H1 (cell line): ENCODE measurements around the gene EXT2. TPM values are rescaled to one million over a fixed set of nuclear protein-coding genes. Genes with fewer than 3 reads are reported as not detected.

ENCODE experiments used
- CTCF ChIA-PET: fragments of 300-600 bp; sonication (Branson Sonifier 250); formaldehyde crosslinking; loops from one replicate; lab custom pipeline; 2021; ENCODE audit not compliant: partially characterized antibody; lab: Charles Lee
- POLR2A ChIA-PET: fragments of 300-600 bp; sonication (Branson Sonifier 250); formaldehyde crosslinking; loops from one replicate; lab custom pipeline; 2021; ENCODE audit warnings: inconsistent platforms; ENCODE audit not compliant: partially characterized antibody; lab: Charles Lee
- DNase-seq, 2 experiments: peaks; one replicate each; pipeline versions ENCODE4 v3.0.0 to v3.0.0-alpha.2; 2010 to 2022; ENCODE audit warnings: low spot score in 2 of 2, low read depth in 1 of 2, mixed read lengths in 1 of 2
- FAIRE-seq: peaks from 2 replicates; lab custom pipeline; 2011; peaks lifted over from hg19 to GRCh38; lab: Jason Lieb, UNC
- H2AFZ ChIP-seq: 2 replicates; pipeline ENCODE4 v1.8.1; 2012; ENCODE audit warnings: low read length, inconsistent platforms
- H2AK5ac ChIP-seq: 2 replicates; pipeline ENCODE4 v1.6.1; 2013; ENCODE audit warnings: low read depth, low read length
- H2BK120ac ChIP-seq: replicated peaks from 2 replicates; pipeline ENCODE3; 2013; ENCODE audit warnings: low read depth, low read length, inconsistent platforms
- H2BK12ac ChIP-seq: 2 replicates; pipeline ENCODE4 v1.6.1; 2013; ENCODE audit warnings: low read depth, low read length
- H2BK15ac ChIP-seq: 2 replicates; pipeline ENCODE4 v1.6.1; 2013; ENCODE audit warnings: low read length
- H2BK20ac ChIP-seq: 2 replicates; pipeline ENCODE4 v1.6.1; 2013; ENCODE audit warnings: low read length
- H2BK5ac ChIP-seq: 2 replicates; pipeline ENCODE4 v1.6.1; 2013; ENCODE audit warnings: low read depth, low read length
- H3K14ac ChIP-seq: 2 replicates; pipeline ENCODE4 v1.6.1; 2013; ENCODE audit warnings: inconsistent platforms; ENCODE audit not compliant: insufficient read length
- H3K18ac ChIP-seq: 2 replicates; pipeline ENCODE4 v1.6.1; 2013; ENCODE audit warnings: low read length; ENCODE audit errors: extremely low read depth
- H3K23ac ChIP-seq: 2 replicates; pipeline ENCODE4 v1.6.1; 2013; ENCODE audit warnings: inconsistent platforms; ENCODE audit not compliant: insufficient read length
- H3K23me2 ChIP-seq: 2 replicates; pipeline ENCODE4 v1.6.1; 2013; ENCODE audit warnings: low read depth, low read length
- H3K27ac ChIP-seq: 2 replicates; pipeline ENCODE4 v1.6.1; 2011; ENCODE audit warnings: low read depth, low read length, inconsistent platforms
- H3K27me3 ChIP-seq, 4 experiments: replicated peaks in 1 of 4; 1 replicate in 1 of 4; 2 replicates in 3 of 4; pipeline versions ENCODE4 v1.6.1 to v1.8.1; 2011 to 2013; ENCODE audit warnings: low read length in 3 of 4, mild to moderate bottlenecking in 3 of 4, inconsistent platforms in 2 of 4, mixed read lengths in 2 of 4, moderate library complexity in 1 of 4; ENCODE audit not compliant: control insufficient read depth in 3 of 4, insufficient read depth in 3 of 4; ENCODE audit errors: extremely low read depth in 1 of 4
- H3K36me3 ChIP-seq, 4 experiments: 2 replicates each; pipeline versions ENCODE4 v1.6.1 to v1.8.1; 2011 to 2013; ENCODE audit warnings: mild to moderate bottlenecking in 4 of 4, low read length in 3 of 4, moderate library complexity in 2 of 4, control low read depth in 1 of 4, inconsistent platforms in 1 of 4; ENCODE audit not compliant: insufficient read depth in 4 of 4, control insufficient read depth in 2 of 4
- H3K4ac ChIP-seq: replicated peaks from 2 replicates; pipeline ENCODE3; 2013; ENCODE audit warnings: low read length, low read depth, mixed read lengths, inconsistent platforms; ENCODE audit not compliant: insufficient read length
- H3K4me1 ChIP-seq, 4 experiments: replicated peaks in 1 of 4; 1 replicate in 1 of 4; 2 replicates in 3 of 4; pipeline versions ENCODE4 v1.6.1 to v1.8.1; 2011 to 2013; ENCODE audit warnings: low read length in 3 of 4, inconsistent platforms in 2 of 4, mixed read lengths in 1 of 4; ENCODE audit not compliant: insufficient read depth in 4 of 4, control insufficient read depth in 3 of 4
- H3K4me2 ChIP-seq, 2 experiments: 2 replicates each; pipeline versions ENCODE4 v1.6.1 to v1.8.1; 2011 to 2013; ENCODE audit warnings: low read depth in 2 of 2, low read length in 2 of 2, control low read depth in 1 of 2, inconsistent platforms in 1 of 2, mild to moderate bottlenecking in 1 of 2; ENCODE audit not compliant: insufficient read depth in 1 of 2
- H3K4me3 ChIP-seq, 4 experiments: fragments of 200-600, 300-600 bp in 1 of 4; sonication (generic), shearing (Covaris generic), sonication (Bioruptor Twin) in 1 of 4; 2 replicates each; pipeline versions ENCODE4 v1.5.1 to v1.8.1; 2011 to 2016; ENCODE audit warnings: low read length in 4 of 4, low read depth in 3 of 4, control low read depth in 2 of 4, inconsistent platforms in 2 of 4, mild to moderate bottlenecking in 2 of 4, mixed read lengths in 1 of 4, moderate library complexity in 1 of 4; ENCODE audit not compliant: insufficient read depth in 2 of 4; ENCODE audit errors: extremely low read depth in 1 of 4
- H3K56ac ChIP-seq: replicated peaks from 2 replicates; pipeline ENCODE3; 2013; ENCODE audit warnings: low read depth, mild to moderate bottlenecking, mixed read lengths, low read length, inconsistent platforms; ENCODE audit not compliant: insufficient read length
- H3K79me1 ChIP-seq: 2 replicates; pipeline ENCODE4 v1.6.1; 2013; ENCODE audit warnings: low read depth, low read length, control low read depth
- H3K79me2 ChIP-seq, 2 experiments: 2 replicates each; pipeline versions ENCODE4 v1.6.1 to v1.8.1; 2012 to 2013; ENCODE audit warnings: low read length in 2 of 2, mild to moderate bottlenecking in 2 of 2, inconsistent platforms in 1 of 2; ENCODE audit not compliant: insufficient read depth in 2 of 2, control insufficient read depth in 1 of 2
- H3K9ac ChIP-seq, 4 experiments: replicated peaks in 1 of 4; 1 replicate in 1 of 4; 2 replicates in 3 of 4; pipeline versions ENCODE4 v1.6.1 to v1.8.1; 2011 to 2013; ENCODE audit warnings: low read depth in 3 of 4, low read length in 3 of 4, control low read depth in 2 of 4, mild to moderate bottlenecking in 2 of 4, moderate library complexity in 2 of 4, inconsistent platforms in 1 of 4; ENCODE audit errors: extremely low read depth in 1 of 4
- H3K9me3 ChIP-seq, 2 experiments: 2 replicates each; pipeline versions ENCODE4 v1.6.1 to v1.8.1; 2012 to 2013; ENCODE audit warnings: mild to moderate bottlenecking in 2 of 2, moderate library complexity in 2 of 2, control low read depth in 1 of 2, inconsistent platforms in 1 of 2, low read depth in 1 of 2, low read length in 1 of 2, mixed read lengths in 1 of 2; ENCODE audit not compliant: insufficient read depth in 2 of 2
- H4K20me1 ChIP-seq, 2 experiments: replicated peaks in 1 of 2; 2 replicates each; pipeline versions ENCODE3 to v1.8.1; 2011 to 2013; ENCODE audit warnings: inconsistent platforms in 2 of 2, low read length in 2 of 2, mild to moderate bottlenecking in 1 of 2; ENCODE audit not compliant: insufficient read depth in 2 of 2, control insufficient read depth in 1 of 2
- H4K5ac ChIP-seq: 2 replicates; pipeline ENCODE4 v1.6.1; 2013; ENCODE audit warnings: low read length, low read depth, mixed read lengths, inconsistent platforms; ENCODE audit not compliant: insufficient read length
- H4K8ac ChIP-seq: 2 replicates; pipeline ENCODE4 v1.8.0; 2013; ENCODE audit warnings: mild to moderate bottlenecking, moderate library complexity, low read length, inconsistent platforms; ENCODE audit not compliant: insufficient read depth; ENCODE audit errors: extremely low read depth
- H4K91ac ChIP-seq: replicated peaks from 2 replicates; pipeline ENCODE3; 2013; ENCODE audit warnings: low read length, mixed read lengths, inconsistent platforms; ENCODE audit not compliant: insufficient read length
- CHD1 ChIP-seq: IDR thresholded peaks from 2 replicates; pipeline ENCODE4 v1.6.1; 2012; ENCODE audit warnings: low read depth, low read length, improper control_type of control experiment
- CTCF ChIP-seq, 3 experiments: IDR thresholded peaks; 1 replicate in 2 of 3; 2 replicates in 1 of 3; pipeline versions ENCODE4 v1.5.1 to v1.6.1; 2011; ENCODE audit warnings: low read length in 3 of 3, mild to moderate bottlenecking in 3 of 3, inconsistent platforms in 2 of 3, low read depth in 1 of 3, moderate library complexity in 1 of 3; ENCODE audit not compliant: insufficient read depth in 1 of 3; ENCODE audit errors: control extremely low read depth in 1 of 3
- E2F6 ChIP-seq: IDR thresholded peaks from 2 replicates; pipeline ENCODE4 v1.6.1; 2012; ENCODE audit warnings: inconsistent platforms
- MAX ChIP-seq: IDR thresholded peaks from 2 replicates; pipeline ENCODE4 v1.6.1; 2012; ENCODE audit warnings: inconsistent platforms
- POLR2AphosphoS5 ChIP-seq: IDR thresholded peaks from 2 replicates; pipeline ENCODE4 v1.6.1; 2011; ENCODE audit warnings: low read depth, low read length
- RFX5 ChIP-seq: IDR thresholded peaks from 2 replicates; pipeline ENCODE4 v1.6.1; 2011; ENCODE audit warnings: low read depth, low read length, improper control_type of control experiment, borderline replicate concordance
- SIRT6 ChIP-seq: IDR thresholded peaks from one replicate; pipeline ENCODE4 v1.7.1; 2012; ENCODE audit warnings: low read length, inconsistent platforms
- SUZ12 ChIP-seq: fragments of 200-600 bp; sonication (generic); IDR thresholded peaks from 2 replicates; pipeline ENCODE4 v1.6.1; 2012; ENCODE audit warnings: mild to moderate bottlenecking, inconsistent platforms, low read length, moderate library complexity, mixed read lengths
- TAF7 ChIP-seq: optimal IDR thresholded peaks from 2 replicates; pipeline ENCODE3; 2011; ENCODE audit warnings: low read depth, mild to moderate bottlenecking, inconsistent platforms, low read length, moderate library complexity, borderline replicate concordance
- WGBS, 2 experiments: shearing (Covaris generic) in 1 of 2; methylation state at CpG; one replicate each; pipeline versions ENCODE4 v1.1.6 to v1.1.7; 2013 to 2015; ENCODE audit warnings: low lambda C conversion rate in 2 of 2, mixed read lengths in 2 of 2, inconsistent platforms in 1 of 2, low coverage in 1 of 2, missing lambda C conversion rate in 1 of 2; ENCODE audit not compliant: insufficient replicate concordance in 2 of 2, insufficient coverage in 1 of 2, insufficient read length in 1 of 2; ENCODE audit errors: extremely low coverage in 1 of 2, missing lambda C conversion rate in 1 of 2; 5-methylcytosine and 5-hydroxymethylcytosine counted together
- polyA plus RNA-seq, 7 experiments: library from polyadenylated mRNA; depleted of rRNA in 3 of 7; stranded (reverse) in 5 of 7; unstranded in 2 of 7; fragments of >200 nt in 5 of 7; fragments of 200-250 nt in 2 of 7; gene quantifications; 1 replicate in 5 of 7; 2 replicates in 1 of 7; 4 replicates in 1 of 7; pipeline versions ENCODE4 v1.2.1 to v1.2.3, GENCODE V29; 2011 to 2013; ENCODE audit warnings: missing spikeins in 2 of 7, mixed read lengths in 2 of 7
- total RNA-seq: library from RNA; stranded (reverse); fragmentation: NEBNext Ultra II Directional; extraction: Animal tissue kit (Norgen Biotek cat#: 25700); gene quantifications from 2 replicates; pipeline ENCODE4 v1.2.1, GENCODE V29; 2021

The EXT2 gene
- total and polyA plus RNA-seq, 2 of the 8 experiments (the other 6 are each of a cell fraction or from before 2014, with no cell fraction given): 29.8 to 42.8 TPM

- Histone ChIP-seq H3K18ac (no peak overlapping the region), H3K27me3 (no peaks in the 10 kb centered on the region), H3K27ac (no peak overlapping the region), H3K14ac (no peak overlapping the region), H2BK20ac (no peak overlapping the region), H3K9me3 (no peaks in the 10 kb centered on the region), H2BK15ac (no peak overlapping the region), H3K23me2 (no peaks in the 10 kb centered on the region), H3K9ac (no peak overlapping the region), H3K4me3 (no peak overlapping the region), H4K91ac (no peak overlapping the region), H4K5ac (no peak overlapping the region), H2BK120ac (no peak overlapping the region), H3K79me1 (no peaks in the 10 kb centered on the region), H2AFZ (no peak overlapping the region), H4K8ac (no peak overlapping the region), H2BK5ac (no peak overlapping the region), H3K79me2 (no peaks in the 10 kb centered on the region), H3K4me2 (no peak overlapping the region), H3K23ac (no peak overlapping the region), H4K20me1 (no peaks in the 10 kb centered on the region), H3K4me1 (peaks cover 0 to 12% (median 5%) of the 10 kb centered on the region in 4 experiments; a peak in 2 of 7 replicates), H3K56ac (no peak overlapping the region), H3K4ac (no peak overlapping the region), H2BK12ac (no peak overlapping the region), H2AK5ac (no peak overlapping the region), H3K36me3 (no peaks in the 10 kb centered on the region; a peak in 2 of 8 replicates)
- DNase-seq (no peak), FAIRE-seq (no peak)
- 96% methylated on average over 3 of the region's 3 CpGs; no CpG with 5 or more reads in 1 of the 2 experiments for WGBS, 2 experiments
- ChIA-PET CTCF (interaction anchor here (1.3 to 1.8 kb wide), 3 partner anchors 13 to 71 kb away, joined by 3 to 5 read pairs (median 4); no protein-coding TSS in a partner anchor), POLR2A (no interaction called here)
- TF ChIP-seq CHD1 (no peak), RFX5 (no peak), POLR2AphosphoS5 (no peak), SUZ12 (no peak), TAF7 (no peak), CTCF (IDR thresholded peaks at IDR 0.05; ENCODE audit: control extremely low read depth in 1 of 3, insufficient read depth in 1 of 3, low read depth in 1 of 3, low read length in 3 of 3) (no peak), E2F6 (no peak), MAX (no peak), SIRT6 (no peak)
Measured at GRCh38 chr11:44203270-44204043, 108.0 kb downstream of the EXT2 start.
